GM20000 (cell line): ENCODE results near the gene NUP58.

Experiments used
- DNase-seq: peaks from one replicate; pipeline ENCODE4 v3.0.0; 2012; ENCODE audit warnings: low spot score
- TF ChIP-seq, protein P1 (sequence below): IDR thresholded peaks from 2 replicates; pipeline ENCODE4 v1.5.1; 2012; ENCODE audit warnings: mild to moderate bottlenecking, control low read depth; ENCODE audit errors: extremely low read depth, missing control alignments

The NUP58 gene

DNA sequence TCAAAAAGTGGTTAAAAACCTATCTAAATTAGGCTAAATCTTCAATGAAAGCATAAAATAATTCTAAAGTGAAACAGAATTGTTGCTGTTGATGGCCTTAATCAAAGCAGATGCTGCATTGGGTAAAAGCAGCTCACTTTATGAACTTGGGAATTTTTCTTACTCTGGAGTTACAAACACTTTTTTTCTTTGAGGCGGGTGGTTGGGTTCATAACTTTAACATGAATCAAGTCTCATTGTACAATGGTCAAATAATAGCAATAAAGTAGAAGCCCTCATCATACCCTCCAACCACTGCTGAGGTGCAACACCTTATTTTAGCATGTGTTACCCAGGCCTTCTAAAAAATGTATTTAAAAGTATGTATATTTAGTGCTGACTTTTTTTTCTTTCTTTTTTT, 29.1 kb downstream of the NUP58 start:
- TF ChIP-seq, protein P1, sequence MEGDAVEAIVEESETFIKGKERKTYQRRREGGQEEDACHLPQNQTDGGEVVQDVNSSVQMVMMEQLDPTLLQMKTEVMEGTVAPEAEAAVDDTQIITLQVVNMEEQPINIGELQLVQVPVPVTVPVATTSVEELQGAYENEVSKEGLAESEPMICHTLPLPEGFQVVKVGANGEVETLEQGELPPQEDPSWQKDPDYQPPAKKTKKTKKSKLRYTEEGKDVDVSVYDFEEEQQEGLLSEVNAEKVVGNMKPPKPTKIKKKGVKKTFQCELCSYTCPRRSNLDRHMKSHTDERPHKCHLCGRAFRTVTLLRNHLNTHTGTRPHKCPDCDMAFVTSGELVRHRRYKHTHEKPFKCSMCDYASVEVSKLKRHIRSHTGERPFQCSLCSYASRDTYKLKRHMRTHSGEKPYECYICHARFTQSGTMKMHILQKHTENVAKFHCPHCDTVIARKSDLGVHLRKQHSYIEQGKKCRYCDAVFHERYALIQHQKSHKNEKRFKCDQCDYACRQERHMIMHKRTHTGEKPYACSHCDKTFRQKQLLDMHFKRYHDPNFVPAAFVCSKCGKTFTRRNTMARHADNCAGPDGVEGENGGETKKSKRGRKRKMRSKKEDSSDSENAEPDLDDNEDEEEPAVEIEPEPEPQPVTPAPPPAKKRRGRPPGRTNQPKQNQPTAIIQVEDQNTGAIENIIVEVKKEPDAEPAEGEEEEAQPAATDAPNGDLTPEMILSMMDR: no peak
- DNase-seq: no peak

DNA sequence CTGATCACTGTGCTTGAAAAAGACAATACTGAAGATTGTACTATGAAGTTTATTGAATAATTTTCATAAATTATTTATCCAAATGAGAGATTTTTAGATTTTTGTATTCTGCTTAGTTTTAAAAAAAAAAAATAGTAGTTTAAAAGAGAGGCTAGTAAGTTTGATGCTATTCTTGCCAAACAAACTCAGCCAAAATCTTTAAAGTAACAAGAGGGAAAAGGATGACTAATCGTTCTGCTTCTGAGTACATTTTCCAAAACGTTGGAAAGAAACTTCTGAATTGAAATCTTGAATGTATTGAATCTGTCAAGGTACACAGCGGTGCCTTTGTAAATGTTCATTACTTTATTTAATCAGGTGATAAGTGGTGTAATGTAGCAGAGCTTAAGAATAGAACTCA, 34.4 kb downstream of the NUP58 start:
- no peak for DNase-seq
- TF ChIP-seq, protein P1: no peak

DNA sequence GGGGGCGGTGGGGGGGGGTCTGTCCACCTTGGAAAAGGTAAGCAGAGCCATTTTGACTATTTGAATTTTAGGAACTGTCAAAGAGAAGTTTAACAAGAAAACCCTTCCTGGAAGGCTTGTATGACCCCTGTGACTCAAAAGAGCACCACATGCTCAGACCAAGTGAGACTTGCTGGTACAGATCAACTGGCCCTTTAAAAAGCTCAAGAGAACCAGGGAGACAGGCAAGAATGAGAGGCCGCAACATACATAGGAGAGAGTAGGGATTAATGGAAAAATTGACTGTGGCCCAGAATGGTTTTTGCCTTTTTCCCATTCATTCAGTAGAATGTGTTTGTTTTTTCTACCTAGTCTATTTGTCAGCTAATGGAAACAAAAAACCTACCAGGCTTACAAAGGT, 44.2 kb downstream of the NUP58 start:
- TF ChIP-seq, protein P1: no peak
- DNase-seq: no peak

DNA sequence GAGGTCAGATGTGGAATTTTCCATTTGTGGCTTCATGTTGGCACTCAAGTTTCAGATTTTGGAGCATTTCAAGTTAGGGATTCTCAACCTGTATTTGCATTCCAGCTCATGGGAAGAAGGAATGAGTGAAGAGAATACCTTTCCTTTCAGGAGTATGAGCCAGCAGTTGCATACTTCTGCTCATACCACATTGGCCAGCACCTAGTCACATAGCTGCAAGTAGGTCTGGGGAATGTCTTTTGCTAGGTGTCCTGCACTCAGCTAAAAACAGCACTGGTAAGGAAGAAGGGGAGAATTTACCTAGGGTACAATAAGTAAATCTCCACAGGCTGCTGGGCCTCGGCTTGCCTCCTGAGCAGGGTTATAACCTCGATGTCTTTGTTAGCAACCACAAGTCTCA, 45.7 kb downstream of the NUP58 start:
- no peak for DNase-seq
- TF ChIP-seq, protein P1: no peak

DNA sequence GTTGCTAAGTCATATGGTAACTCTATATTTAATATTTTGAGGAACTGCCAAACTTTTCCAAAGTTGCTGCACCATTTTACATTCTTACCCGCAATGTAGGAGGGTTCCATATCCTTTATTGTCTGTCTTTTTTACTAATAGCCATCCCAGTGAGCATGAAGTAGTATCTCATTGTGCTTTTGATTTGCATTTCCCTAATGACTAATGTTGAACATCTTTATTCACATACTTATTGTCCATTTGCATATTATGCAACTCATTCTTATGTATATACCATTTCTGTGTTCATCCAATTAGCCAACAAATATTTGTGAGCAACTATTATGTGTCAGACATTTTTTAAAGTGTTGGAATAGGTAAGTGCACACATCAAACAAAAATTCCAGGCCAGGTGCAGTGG, 50.0 kb downstream of the NUP58 start:
- TF ChIP-seq, protein P1: no peak
- DNase-seq: no peak

DNA sequence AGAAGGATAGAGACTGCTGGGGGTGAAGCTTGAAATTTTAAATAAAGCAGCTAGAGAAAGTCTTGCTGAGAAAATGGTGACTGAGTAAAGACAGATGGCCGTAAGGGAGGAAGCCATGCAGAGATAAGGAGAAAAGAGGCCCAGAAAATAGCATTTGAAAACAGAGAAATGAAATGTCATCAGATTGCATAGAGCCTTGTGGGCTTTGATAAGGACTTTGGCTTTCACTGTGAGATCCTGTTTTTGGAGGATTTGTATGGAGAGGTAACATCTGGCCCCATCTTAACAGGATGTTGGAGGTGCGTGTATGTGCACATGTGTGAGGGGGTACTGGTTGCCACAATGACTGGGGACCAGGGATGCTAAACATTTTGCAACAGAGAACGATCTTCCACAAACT, 50.8 kb downstream of the NUP58 start:
- DNase-seq: no peak
- TF ChIP-seq, protein P1: no peak

DNA sequence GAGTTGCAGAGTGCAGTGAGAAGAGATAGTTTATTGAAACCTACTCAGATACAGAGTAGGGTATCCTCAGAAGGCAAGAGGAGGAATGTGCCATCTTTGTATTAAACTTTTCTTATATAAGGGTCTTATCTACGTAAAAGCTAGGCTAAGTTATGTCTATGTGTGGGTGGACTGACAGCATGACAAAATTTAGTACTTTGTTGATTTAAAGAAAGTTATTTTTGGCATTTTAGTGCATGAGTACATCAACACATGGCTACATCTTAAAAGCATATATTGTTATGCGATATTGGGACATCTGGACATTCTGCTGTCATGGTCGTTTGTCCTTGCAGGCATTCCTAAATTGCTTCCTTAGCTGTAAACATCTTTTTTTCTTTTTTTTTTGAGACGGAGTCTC, 51.4 kb downstream of the NUP58 start:
- TF ChIP-seq, protein P1: no peak
- DNase-seq: no peak

DNA sequence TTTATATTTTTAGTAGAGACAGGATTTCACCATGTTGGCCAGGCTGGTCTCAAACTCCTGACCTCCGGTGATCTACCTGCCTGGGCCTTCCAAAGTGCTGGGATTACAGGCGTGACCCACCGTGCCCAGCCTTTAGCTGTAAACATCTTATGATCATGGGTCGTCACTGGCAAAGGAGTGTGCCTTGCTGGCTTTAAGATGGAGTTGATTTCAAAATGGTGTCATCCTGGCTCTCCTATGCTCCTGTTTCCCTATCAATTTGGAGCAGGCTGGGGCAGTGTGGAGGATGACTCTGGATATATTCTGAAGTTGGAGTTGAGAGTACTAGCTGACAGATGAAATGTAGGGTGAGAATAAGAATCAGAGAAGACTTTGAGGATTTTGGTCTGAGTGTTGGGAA, 51.9 kb downstream of the NUP58 start:
- TF ChIP-seq, protein P1: no peak
- DNase-seq: no peak
